ENCODE data around the gene CCDC134.

The CCDC134 gene

GRCh38 chr22:41848468-41848867, 48.0 kb downstream of the CCDC134 start (continued):
- no peak for TF ChIP-seq ZNF280C (tag by site-specific recombination; IDR thresholded peaks at IDR 0.05)
- no peak for TF ChIP-seq FEZF1 (tag by site-specific recombination; IDR thresholded peaks at IDR 0.05)
- TF ChIP-seq KLF1 (tag by site-specific recombination; IDR thresholded peaks at IDR 0.05): peak; percentile 36; the same call in 1 of the 2 replicates
- peak; percentile 65 for TF ChIP-seq ZIC2 (tag by site-specific recombination; IDR thresholded peaks at IDR 0.05)
- no peak for TF ChIP-seq ZSCAN16 (tag by site-specific recombination; IDR thresholded peaks at IDR 0.05)
- no peak for TF ChIP-seq ZNF211 (tag by site-specific recombination; IDR thresholded peaks at IDR 0.05; ENCODE audit: low read depth)

- ChIA-PET POLR2A (interaction anchor here (0.6 to 1.9 kb wide), 3 partner anchors 14 to 110 kb away, joined by 3 to 7 read pairs (median 5); partner anchors contain the start of gene SREBF2), CTCF (interaction anchor here (0.5 to 4.9 kb wide), 14 partner anchors 11 to 159 kb away, joined by 3 to 61 read pairs (median 4); partner anchors contain the start of gene CENPM)
- H3K27ac ChIP-seq (ENCODE audit: extremely low read depth, low read depth, low read length): peak overlapping the region; percentile 11; the same call in 1 of the 2 replicates
- H3K9me3 ChIP-seq (ENCODE audit: control insufficient read depth, insufficient read depth, low read depth, low read length): no peaks in the 10 kb centered on the region
- TF ChIP-seq ZFP37 (tag by site-specific recombination; IDR thresholded peaks at IDR 0.05): no peak
- no peak for TF ChIP-seq ATF2 (tag by site-specific recombination; IDR thresholded peaks at IDR 0.05; ENCODE audit: low read depth)
- TF ChIP-seq ZBTB10 (tag by site-specific recombination; IDR thresholded peaks at IDR 0.05): no peak
- peak; percentile 43; the same call in 1 of the 2 replicates for TF ChIP-seq PRDM1 (tag by site-specific recombination; IDR thresholded peaks at IDR 0.05)
- TF ChIP-seq ZNF600 (tag by site-specific recombination; IDR thresholded peaks at IDR 0.05): no peak
- no peak for TF ChIP-seq ZFP69B (tag by site-specific recombination; IDR thresholded peaks at IDR 0.05)
- no peak for TF ChIP-seq ZNF184 (tag by site-specific recombination; IDR thresholded peaks at IDR 0.05)
- TF ChIP-seq ZNF654 (tag by site-specific recombination; IDR thresholded peaks at IDR 0.05; ENCODE audit: low read depth): no peak
- TF ChIP-seq ZSCAN23 (tag by site-specific recombination; IDR thresholded peaks at IDR 0.05): no peak
- peak; percentile 97 for TF ChIP-seq KLF1 (tag by site-specific recombination; IDR thresholded peaks at IDR 0.05)
- TF ChIP-seq ZNF623 (tag by site-specific recombination; IDR thresholded peaks at IDR 0.05): no peak
- TF ChIP-seq ZFHX2 (tag by site-specific recombination; conservative IDR thresholded peaks at IDR 0.05): 0 out of 2 replicates have a peak, but pooled peaks have one; percentile 5
- peaks cover 2% of the 10 kb centered on the region for H3K4me1 ChIP-seq (ENCODE audit: control insufficient read depth, insufficient read depth, low read length)
- no peak overlapping the region for H3K4me3 ChIP-seq (ENCODE audit: low read depth, low read length)
- H3K36me3 ChIP-seq (ENCODE audit: control insufficient read depth in 2 of 2, insufficient read depth in 1 of 2, low read length in 2 of 2): peaks cover 0 to 4% of the 10 kb centered on the region in 2 experiments; a peak in 1 of 3 replicates
These were observed 56.0 kb downstream of the CCDC134 start for GRCh38 chr22:41856469-41856868.

Data from HEK293 (cell line).